Activated CD8-positive, alpha-beta memory T cell treated with anti-CD3 and anti-CD28 coated beads, Interleukin-2, amount 10 ng/mL, durations not matched to agents 7 days and 5 days (primary cell): ENCODE data around the gene CXCL17. TPM values are rescaled to one million over a fixed set of nuclear protein-coding genes. Genes with fewer than 3 reads are reported as not detected.
"Not testable (repeated sequence)": the region's sequence is repeated elsewhere in the genome, so short reads cannot be mapped to it uniquely, and the experiment has no call there.

Experiments
- ATAC-seq: fragments of 150-1000 bp; cut with Tn5 transposase; one replicate; pipeline ENCODE4 v1.10.0; 2021; ENCODE audit warnings: moderate library complexity
- CTCF ChIA-PET: fragments of 350-600 bp; sonication (Branson Sonifier 250); formaldehyde crosslinking; loops from one replicate; lab custom pipeline; 2021; ENCODE audit warnings: antibody characterized with exemption; lab: Charles Lee
- DNase-seq: peaks from one replicate; pipeline ENCODE4 v3.0.0-alpha.2; 2020
- H3K27ac Mint-ChIP-seq: one replicate; pipeline ENCODE4 v1.8.0; 2021; ENCODE audit warnings: mild to moderate bottlenecking, mixed read lengths
- H3K27me3 Mint-ChIP-seq: one replicate; pipeline ENCODE4 v1.8.0; 2021; ENCODE audit warnings: mixed read lengths
- H3K36me3 Mint-ChIP-seq: one replicate; pipeline ENCODE4 v1.8.0; 2021; ENCODE audit warnings: mild to moderate bottlenecking, mixed read lengths
- H3K4me1 Mint-ChIP-seq: one replicate; pipeline ENCODE4 v1.8.0; 2021; ENCODE audit warnings: mixed read lengths
- H3K4me3 Mint-ChIP-seq: one replicate; pipeline ENCODE4 v1.8.0; 2021; ENCODE audit warnings: mild to moderate bottlenecking, moderate library complexity, mixed read lengths
- H3K9me3 Mint-ChIP-seq: one replicate; pipeline ENCODE4 v1.8.0; 2022; ENCODE audit warnings: low read depth, mixed read lengths
- total RNA-seq, 2 experiments: library from RNA; stranded (reverse); gene quantifications; one replicate each; pipeline ENCODE4 v1.2.3, GENCODE V29; 2021

Gene CXCL17
- total RNA-seq = not detected

GRCh38 chr19:42442833-42443232 is at the start of gene CXCL17:
TSS of gene CXCL17 (minus strand) at chr19:42442946. CDS start at chr19:42442832, 114 bp downstream.
- CTCF ChIA-PET = interaction anchor here (0.7 to 3.7 kb wide), 5 partner anchors 9 to 154 kb away, joined by 3 to 68 read pairs (median 10); partner anchors contain the start of gene CEACAM1
- peaks cover 33% of the 10 kb centered on the region for H3K4me1 Mint-ChIP-seq
- H3K4me3 Mint-ChIP-seq = no peak within 1 kb of the TSS
- H3K36me3 Mint-ChIP-seq = no peaks in the 10 kb centered on the region
- no peak for DNase-seq
- H3K27me3 Mint-ChIP-seq = no peaks in the 10 kb centered on the region
- no peak within 1 kb of the TSS for H3K27ac Mint-ChIP-seq
- no peak for ATAC-seq
- H3K9me3 Mint-ChIP-seq = no peaks in the 10 kb centered on the region

- DNase-seq (no peak), ATAC-seq (no peak)
- Mint-ChIP-seq H3K27ac (no peak overlapping the region), H3K4me3 (no peak overlapping the region), H3K4me1 (peaks cover 27% of the 10 kb centered on the region), H3K9me3 (no peaks in the 10 kb centered on the region), H3K36me3 (peaks cover 8% of the 10 kb centered on the region), H3K27me3 (no peaks in the 10 kb centered on the region)
- CTCF ChIA-PET = interaction anchor here (1.5 to 1.9 kb wide), 4 partner anchors 23 to 50 kb away, joined by 3 to 6 read pairs (median 4); partner anchors contain the start of gene CEACAM1
Observed at GRCh38 chr19:42488783-42489521, 46.2 kb upstream of the CXCL17 start.

GRCh38 chr19:42487798-42488178 is 45.0 kb upstream of the CXCL17 start:
- no peak for ATAC-seq
- Mint-ChIP-seq H3K27ac (no peak overlapping the region), H3K4me3 (no peak overlapping the region), H3K9me3 (no peaks in the 10 kb centered on the region), H3K4me1 (peaks cover 30% of the 10 kb centered on the region), H3K27me3 (no peaks in the 10 kb centered on the region), H3K36me3 (peaks cover 9% of the 10 kb centered on the region)
- DNase-seq = no peak
- CTCF ChIA-PET = interaction anchor here (1.5 to 1.9 kb wide), 5 partner anchors 22 to 49 kb away, joined by 3 to 6 read pairs (median 4); partner anchors contain the start of gene CEACAM1

- Mint-ChIP-seq H3K9me3 (no peaks in the 10 kb centered on the region), H3K36me3 (peaks cover 9% of the 10 kb centered on the region), H3K4me1 (peaks cover 30% of the 10 kb centered on the region), H3K27me3 (no peaks in the 10 kb centered on the region), H3K4me3 (peak overlapping the region; percentile 30), H3K27ac (peak overlapping the region; percentile 67)
- DNase-seq (peak; percentile 76), ATAC-seq (peak; percentile 91)
- CTCF ChIA-PET = interaction anchor here (1.5 to 1.9 kb wide), 4 partner anchors 21 to 42 kb away, joined by 3 to 6 read pairs (median 5); partner anchors contain the start of gene CEACAM1
Observed at GRCh38 chr19:42487032-42487797, 44.5 kb upstream of the CXCL17 start.

GRCh38 chr19:42485036-42485435 is 42.3 kb upstream of the CXCL17 start:
- CTCF ChIA-PET = interaction anchor here (0.6 to 3.1 kb wide), 7 partner anchors 11 to 45 kb away, joined by 3 to 9 read pairs (median 4); partner anchors contain the start of gene CEACAM1
- H3K27ac Mint-ChIP-seq, ATAC-seq: not testable (repeated sequence)

GRCh38 chr19:42480335-42481095 is 37.8 kb upstream of the CXCL17 start:
- H3K27me3 Mint-ChIP-seq = no peaks in the 10 kb centered on the region
- peak overlapping the region; percentile 60 for H3K27ac Mint-ChIP-seq
- H3K9me3 Mint-ChIP-seq = no peaks in the 10 kb centered on the region
- peak; percentile 70 for DNase-seq
- CTCF ChIA-PET = no interaction called here
- H3K4me3 Mint-ChIP-seq = peak overlapping the region; percentile 9
- peaks cover 5% of the 10 kb centered on the region for H3K36me3 Mint-ChIP-seq
- peaks cover 41% of the 10 kb centered on the region for H3K4me1 Mint-ChIP-seq
- ATAC-seq = peak; percentile 76

More at GRCh38 chr19:42485036-42485435, 42.3 kb upstream of the CXCL17 start:
- Mint-ChIP-seq H3K4me1 (peaks cover 45% of the 10 kb centered on the region), H3K36me3 (peaks cover 13% of the 10 kb centered on the region)
- not testable (repeated sequence) for H3K27me3 Mint-ChIP-seq, H3K4me3 Mint-ChIP-seq, DNase-seq, H3K9me3 Mint-ChIP-seq

- no peak overlapping the region for H3K27ac Mint-ChIP-seq
- no peaks in the 10 kb centered on the region for H3K9me3 Mint-ChIP-seq
- no peak for ATAC-seq
- H3K4me1 Mint-ChIP-seq = peaks cover 38% of the 10 kb centered on the region
- DNase-seq = no peak
- CTCF ChIA-PET = no interaction called here
- peaks cover 5% of the 10 kb centered on the region for H3K36me3 Mint-ChIP-seq
- peaks cover 2% of the 10 kb centered on the region for H3K27me3 Mint-ChIP-seq
- H3K4me3 Mint-ChIP-seq = no peak overlapping the region
Observed at GRCh38 chr19:42479736-42480135, 37.0 kb upstream of the CXCL17 start.

- peaks cover 34% of the 10 kb centered on the region for H3K4me1 Mint-ChIP-seq
- no peak for DNase-seq
- CTCF ChIA-PET = interaction anchor here (1.5 kb wide), 2 partner anchors 20 to 29 kb away, joined by 3 to 4 read pairs; no protein-coding TSS in a partner anchor
- ATAC-seq = no peak
- no peak overlapping the region for H3K27ac Mint-ChIP-seq
- no peaks in the 10 kb centered on the region for H3K9me3 Mint-ChIP-seq
- peaks cover 3% of the 10 kb centered on the region for H3K27me3 Mint-ChIP-seq
- H3K36me3 Mint-ChIP-seq = peaks cover 5% of the 10 kb centered on the region
- no peak overlapping the region for H3K4me3 Mint-ChIP-seq
Observed at GRCh38 chr19:42478765-42479311, 36.1 kb upstream of the CXCL17 start.

- peaks cover 4% of the 10 kb centered on the region for H3K36me3 Mint-ChIP-seq
- CTCF ChIA-PET = interaction anchor here (0.5 to 1.5 kb wide), 3 partner anchors 21 to 214 kb away, joined by 3 to 4 read pairs (median 4); no protein-coding TSS in a partner anchor
- no peaks in the 10 kb centered on the region for H3K9me3 Mint-ChIP-seq
- peaks cover 31% of the 10 kb centered on the region for H3K4me1 Mint-ChIP-seq
- ATAC-seq (no peak), DNase-seq (no peak)
- H3K4me3 Mint-ChIP-seq = no peak overlapping the region
- no peak overlapping the region for H3K27ac Mint-ChIP-seq
- H3K27me3 Mint-ChIP-seq = peaks cover 6% of the 10 kb centered on the region
Observed at GRCh38 chr19:42477933-42478332, 35.2 kb upstream of the CXCL17 start.

GRCh38 chr19:42477117-42477516 is 34.4 kb upstream of the CXCL17 start:
- no peak overlapping the region for H3K4me3 Mint-ChIP-seq
- peaks cover 31% of the 10 kb centered on the region for H3K4me1 Mint-ChIP-seq
- H3K27ac Mint-ChIP-seq = no peak overlapping the region
- DNase-seq = no peak
- no peaks in the 10 kb centered on the region for H3K9me3 Mint-ChIP-seq
- H3K27me3 Mint-ChIP-seq = peaks cover 10% of the 10 kb centered on the region
- CTCF ChIA-PET = interaction anchor here (1.5 kb wide), 2 partner anchors 22 to 27 kb away, joined by 3 to 4 read pairs; no protein-coding TSS in a partner anchor
- no peak for ATAC-seq
- H3K36me3 Mint-ChIP-seq = peaks cover 4% of the 10 kb centered on the region

- CTCF ChIA-PET = interaction anchor here (1.3 to 3.1 kb wide), 3 partner anchors 9 to 54 kb away, joined by 5 to 9 read pairs (median 8); partner anchors contain the start of gene CEACAM1
- no peaks in the 10 kb centered on the region for H3K36me3 Mint-ChIP-seq
- no peak overlapping the region for H3K4me3 Mint-ChIP-seq
- no peaks in the 10 kb centered on the region for H3K9me3 Mint-ChIP-seq
- H3K27ac Mint-ChIP-seq = no peak overlapping the region
- ATAC-seq (no peak), DNase-seq (no peak)
- peaks cover 10% of the 10 kb centered on the region for H3K27me3 Mint-ChIP-seq
- peaks cover 20% of the 10 kb centered on the region for H3K4me1 Mint-ChIP-seq
Observed at GRCh38 chr19:42475366-42475765, 32.6 kb upstream of the CXCL17 start.

- ATAC-seq = no peak
- H3K36me3 Mint-ChIP-seq = no peaks in the 10 kb centered on the region
Observed at GRCh38 chr19:42474743-42475142, 32.0 kb upstream of the CXCL17 start.

More at GRCh38 chr19:42474743-42475142, 32.0 kb upstream of the CXCL17 start:
- Mint-ChIP-seq H3K4me3 (no peak overlapping the region), H3K4me1 (peaks cover 19% of the 10 kb centered on the region), H3K27me3 (peaks cover 10% of the 10 kb centered on the region), H3K9me3 (no peaks in the 10 kb centered on the region), H3K27ac (no peak overlapping the region)
- CTCF ChIA-PET = interaction anchor here (0.7 to 3.1 kb wide), 5 partner anchors 9 to 960 kb away, joined by 3 to 9 read pairs (median 5); partner anchors contain the start of gene CEACAM1
- no peak for DNase-seq
